OCI-LY7 (cell line): ENCODE measurements around the gene ZNRF4. TPM values are rescaled to one million over a fixed set of nuclear protein-coding genes. Genes with fewer than 3 reads are reported as not detected.

ENCODE experiments used
- BruUV-seq: library from RNA; stranded (reverse); fragments of 400-500 nt; replicated peaks from 2 replicates; lab custom pipeline; 2021; lab: Mats Ljungman, UMichigan
- CTCF ChIA-PET: fragments of 300-600 bp; sonication (Branson Sonifier 250); formaldehyde crosslinking; loops from one replicate; lab custom pipeline; 2022; ENCODE audit warnings: antibody characterized with exemption; ENCODE audit not compliant: unreplicated experiment; lab: Charles Lee
- POLR2A ChIA-PET: fragments of 300-600 bp; sonication (Branson Sonifier 250); formaldehyde crosslinking; loops from one replicate; lab custom pipeline; 2022; ENCODE audit warnings: antibody characterized with exemption; lab: Charles Lee
- DNase-seq: peaks from one replicate; pipeline ENCODE4 v3.0.0-alpha.2; 2015; ENCODE audit warnings: low spot score
- H2AFZ ChIP-seq: fragments of 200-600 bp; sonication (generic), shearing (Covaris generic); 2 replicates; pipeline ENCODE4 v1.6.1; 2014; ENCODE audit warnings: mild to moderate bottlenecking, antibody characterized with exemption, low read length, moderate library complexity
- H3K27ac ChIP-seq: fragments of 200-600 bp; sonication (generic); 2 replicates; pipeline ENCODE4 v1.5.1; 2014; ENCODE audit warnings: mixed run types, low read depth, mild to moderate bottlenecking, moderate library complexity, low read length, inconsistent platforms; ENCODE audit not compliant: poor library complexity, severe bottlenecking
- H3K36me3 ChIP-seq: fragments of 200-600 bp; sonication (generic); 2 replicates; pipeline ENCODE4 v1.6.1; 2014; ENCODE audit warnings: mild to moderate bottlenecking, antibody characterized with exemption, low read length, moderate library complexity, mixed read lengths; ENCODE audit not compliant: insufficient read depth
- H3K4me1 ChIP-seq: fragments of 200-600 bp; sonication (generic); 2 replicates; pipeline ENCODE4 v1.5.1; 2014; ENCODE audit warnings: mild to moderate bottlenecking, low read length; ENCODE audit not compliant: insufficient read depth, poor library complexity, severe bottlenecking
- H3K4me2 ChIP-seq: fragments of 200-600 bp; sonication (generic); 2 replicates; pipeline ENCODE4 v1.6.1; 2014; ENCODE audit warnings: mild to moderate bottlenecking, low read length
- H3K4me3 ChIP-seq: fragments of 200-600 bp; sonication (generic); 2 replicates; pipeline ENCODE4 v1.5.1; 2014; ENCODE audit warnings: mild to moderate bottlenecking, low read depth, low read length; ENCODE audit not compliant: poor library complexity, severe bottlenecking
- H3K79me2 ChIP-seq: fragments of 200-600 bp; sonication (generic); 2 replicates; pipeline ENCODE4 v1.6.1; 2016; ENCODE audit warnings: low read depth, mild to moderate bottlenecking, low read length, moderate library complexity, mixed read lengths; ENCODE audit not compliant: insufficient read depth
- H3K9me2 ChIP-seq: fragments of 200-600 bp; sonication (generic); 2 replicates; pipeline ENCODE4 v1.6.1; 2016; ENCODE audit warnings: mild to moderate bottlenecking, low read length, mixed read lengths; ENCODE audit not compliant: insufficient read depth
- H3K9me3 ChIP-seq: fragments of 200-600 bp; sonication (generic); 2 replicates; pipeline ENCODE4 v1.6.1; 2014; ENCODE audit warnings: mild to moderate bottlenecking, mixed run types, low read length, mixed read lengths
- H4K20me1 ChIP-seq: fragments of 200-600 bp; sonication (generic); 2 replicates; pipeline ENCODE4 v1.6.1; 2014; ENCODE audit warnings: mild to moderate bottlenecking, antibody characterized with exemption, low read length, moderate library complexity, mixed read lengths; ENCODE audit not compliant: insufficient read depth
- EZH2phosphoT487 ChIP-seq: fragments of 200-600 bp; sonication (generic); IDR thresholded peaks from 2 replicates; pipeline ENCODE4 v1.6.1; 2018; ENCODE audit warnings: low read depth, borderline replicate concordance, mild to moderate bottlenecking, mixed run types, antibody characterized with exemption, low read length, moderate library complexity, mixed read lengths
- intact Hi-C: fragments of 100-400 bp; cut with micrococcal nuclease; formaldehyde crosslinking; loops from one replicate; pipeline ENCODE4 v1.10.0; 2022; ENCODE audit not compliant: unreplicated experiment
- total RNA-seq, 2 experiments: library from RNA; depleted of rRNA in 1 of 2; stranded (reverse); fragments of >200 nt in 1 of 2; shearing (Covaris generic) in 1 of 2; gene quantifications; 2 replicates each; pipeline ENCODE4 v1.2.3, GENCODE V29; 2014 to 2022
- TF ChIP-seq, protein P1 (sequence below): fragments of 200-600 bp; sonication (generic); conservative IDR thresholded peaks from 2 replicates; pipeline ENCODE4 v1.5.1; 2014; ENCODE audit warnings: mild to moderate bottlenecking, antibody characterized with exemption, low read length, moderate library complexity, mixed read lengths

ZNRF4 gene
- total RNA-seq, 2 experiments from 2014 or later: not detected

GRCh38 chr19:5503598-5503997 lies 48.4 kb downstream of the ZNRF4 start:
- H3K79me2 ChIP-seq: no peaks in the 10 kb centered on the region
- TF ChIP-seq EZH2phosphoT487: no peak
- TF ChIP-seq, protein P1, sequence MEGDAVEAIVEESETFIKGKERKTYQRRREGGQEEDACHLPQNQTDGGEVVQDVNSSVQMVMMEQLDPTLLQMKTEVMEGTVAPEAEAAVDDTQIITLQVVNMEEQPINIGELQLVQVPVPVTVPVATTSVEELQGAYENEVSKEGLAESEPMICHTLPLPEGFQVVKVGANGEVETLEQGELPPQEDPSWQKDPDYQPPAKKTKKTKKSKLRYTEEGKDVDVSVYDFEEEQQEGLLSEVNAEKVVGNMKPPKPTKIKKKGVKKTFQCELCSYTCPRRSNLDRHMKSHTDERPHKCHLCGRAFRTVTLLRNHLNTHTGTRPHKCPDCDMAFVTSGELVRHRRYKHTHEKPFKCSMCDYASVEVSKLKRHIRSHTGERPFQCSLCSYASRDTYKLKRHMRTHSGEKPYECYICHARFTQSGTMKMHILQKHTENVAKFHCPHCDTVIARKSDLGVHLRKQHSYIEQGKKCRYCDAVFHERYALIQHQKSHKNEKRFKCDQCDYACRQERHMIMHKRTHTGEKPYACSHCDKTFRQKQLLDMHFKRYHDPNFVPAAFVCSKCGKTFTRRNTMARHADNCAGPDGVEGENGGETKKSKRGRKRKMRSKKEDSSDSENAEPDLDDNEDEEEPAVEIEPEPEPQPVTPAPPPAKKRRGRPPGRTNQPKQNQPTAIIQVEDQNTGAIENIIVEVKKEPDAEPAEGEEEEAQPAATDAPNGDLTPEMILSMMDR: peak; percentile 35; the same call in 1 of the 2 replicates
- intact Hi-C loops: no loop called here
- no peak overlapping the region for H3K27ac ChIP-seq
- no peak overlapping the region for H3K4me3 ChIP-seq
- no peaks in the 10 kb centered on the region for H3K9me2 ChIP-seq
- H3K9me3 ChIP-seq: peaks cover 6% of the 10 kb centered on the region
- no TSS peak for BruUV-seq
- ChIA-PET POLR2A (no interaction called here), CTCF (no interaction called here)
- no peaks in the 10 kb centered on the region for H3K4me1 ChIP-seq
- no peaks in the 10 kb centered on the region for H3K36me3 ChIP-seq
- no peak overlapping the region for H3K4me2 ChIP-seq
- DNase-seq: no peak
- H4K20me1 ChIP-seq: no peaks in the 10 kb centered on the region
- no peak overlapping the region for H2AFZ ChIP-seq

- no peak for DNase-seq
- H3K27ac ChIP-seq: no peak overlapping the region
- TF ChIP-seq, protein P1: peak; percentile 49
- TF ChIP-seq EZH2phosphoT487: no peak
- H3K4me3 ChIP-seq: no peak overlapping the region
- no peak overlapping the region for H2AFZ ChIP-seq
- no TSS peak for BruUV-seq
- no peaks in the 10 kb centered on the region for H3K4me1 ChIP-seq
- ChIA-PET CTCF (no interaction called here), POLR2A (interaction anchor here (0.5 kb wide), 1 partner anchor 44 kb away, joined by 5 read pairs; no protein-coding TSS in a partner anchor)
- H3K36me3 ChIP-seq: no peaks in the 10 kb centered on the region
- no peaks in the 10 kb centered on the region for H4K20me1 ChIP-seq
- intact Hi-C loops: no loop called here
- H3K4me2 ChIP-seq: no peak overlapping the region
- peaks cover 6% of the 10 kb centered on the region for H3K9me3 ChIP-seq
- no peaks in the 10 kb centered on the region for H3K79me2 ChIP-seq
- H3K9me2 ChIP-seq: no peaks in the 10 kb centered on the region
Measured at GRCh38 chr19:5504114-5504513, 48.9 kb downstream of the ZNRF4 start.

Other genes with a start within 250 kb of the ZNRF4 start
- gene PTPRS, start 114.6 kb upstream of the ZNRF4 start, total RNA-seq (2014; rRNA removed; shearing (Covaris generic)): 39.0 and 48.5 TPM in 2 replicates
- gene PTPRS, start 114.6 kb upstream of the ZNRF4 start, total RNA-seq (2022): 76.6 and 88.7 TPM in 2 replicates
- 0.41 and 0.60 TPM in 2 replicates for gene TINCR, start 112.5 kb downstream of the ZNRF4 start, total RNA-seq (2014; rRNA removed; shearing (Covaris generic))
- gene TINCR, start 112.5 kb downstream of the ZNRF4 start, total RNA-seq (2022): 1.2 and 2.1 TPM in 2 replicates
- gene SAFB2, start 167.4 kb downstream of the ZNRF4 start, total RNA-seq (2014; rRNA removed; shearing (Covaris generic)): 51.7 and 52.8 TPM in 2 replicates
- gene SAFB2, start 167.4 kb downstream of the ZNRF4 start, total RNA-seq (2022): 103 and 111 TPM in 2 replicates
- gene SAFB, start 167.7 kb downstream of the ZNRF4 start, total RNA-seq (2014; rRNA removed; shearing (Covaris generic)): 68.9 and 79.4 TPM in 2 replicates
- gene SAFB, start 167.7 kb downstream of the ZNRF4 start, total RNA-seq (2022): 172 and 177 TPM in 2 replicates
- 102 and 119 TPM in 2 replicates for gene MICOS13, start 225.1 kb downstream of the ZNRF4 start, total RNA-seq (2014; rRNA removed; shearing (Covaris generic))
- gene MICOS13, start 225.1 kb downstream of the ZNRF4 start, total RNA-seq (2022): 39.2 and 41.7 TPM in 2 replicates
- gene HSD11B1L, start 225.6 kb downstream of the ZNRF4 start, total RNA-seq (2014; rRNA removed; shearing (Covaris generic)): 2.1 and 4.6 TPM in 2 replicates
- gene HSD11B1L, start 225.6 kb downstream of the ZNRF4 start, total RNA-seq (2022): 4.6 and 4.9 TPM in 2 replicates
- gene RPL36, start 234.9 kb downstream of the ZNRF4 start, total RNA-seq (2014; rRNA removed; shearing (Covaris generic)): 1,836 and 1,936 TPM in 2 replicates
- gene RPL36, start 234.9 kb downstream of the ZNRF4 start, total RNA-seq (2022): 1,232 and 1,257 TPM in 2 replicates